Fibroblast of skin of right quadriceps (primary cell): ENCODE results near the gene PPP1CB.
A peak's percentile ranks its signal among the peaks of the same experiment; 100 is the strongest.
"Not testable (repeated sequence)": the region's sequence is repeated elsewhere in the genome, so short reads cannot be mapped to it uniquely, and the experiment has no call there.

Experiments
- DNase-seq: peaks from one replicate; pipeline ENCODE4 v3.0.0-alpha.2; 2013

Gene PPP1CB

GRCh38 chr2:28751252-28751955, at the start of gene PPP1CB:
Gene PPP1CB, plus strand, starts transcription at chr2:28751830. Its CDS starts 295 bp downstream, at chr2:28752125.
- peak; percentile 95 for DNase-seq

- no peak for DNase-seq
Observed at GRCh38 chr2:28702415-28702861, 49.2 kb upstream of the PPP1CB start.

- DNase-seq = no peak
Observed at GRCh38 chr2:28702878-28703277, 48.8 kb upstream of the PPP1CB start.

GRCh38 chr2:28704621-28705020, 47.0 kb upstream of the PPP1CB start:
- DNase-seq = no peak

GRCh38 chr2:28705751-28706440, 45.7 kb upstream of the PPP1CB start:
- DNase-seq = no peak

GRCh38 chr2:28707592-28707991, 44.0 kb upstream of the PPP1CB start:
- no peak for DNase-seq

GRCh38 chr2:28709101-28709500, 42.5 kb upstream of the PPP1CB start:
- DNase-seq = no peak

- no peak for DNase-seq
Observed at GRCh38 chr2:28710545-28710944, 41.1 kb upstream of the PPP1CB start.

GRCh38 chr2:28713577-28714298, 37.9 kb upstream of the PPP1CB start:
- DNase-seq = peak; percentile 69

GRCh38 chr2:28716265-28716865, 35.3 kb upstream of the PPP1CB start:
- DNase-seq = peak; percentile 92

- DNase-seq = peak; percentile 85
Observed at GRCh38 chr2:28717339-28717758, 34.3 kb upstream of the PPP1CB start.

GRCh38 chr2:28720345-28720744, 31.3 kb upstream of the PPP1CB start:
- no peak for DNase-seq

GRCh38 chr2:28721601-28722191, 29.9 kb upstream of the PPP1CB start:
- DNase-seq = no peak

GRCh38 chr2:28725021-28725711, 26.5 kb upstream of the PPP1CB start:
- no peak for DNase-seq

- DNase-seq = no peak
Observed at GRCh38 chr2:28726177-28726576, 25.5 kb upstream of the PPP1CB start.

- DNase-seq = no peak
Observed at GRCh38 chr2:28729698-28730097, 21.9 kb upstream of the PPP1CB start.

- DNase-seq = no peak
Observed at GRCh38 chr2:28730641-28731146, 20.9 kb upstream of the PPP1CB start.

GRCh38 chr2:28735511-28735910, 16.1 kb upstream of the PPP1CB start:
- DNase-seq = no peak

- DNase-seq = no peak
Observed at GRCh38 chr2:28736034-28736433, 15.6 kb upstream of the PPP1CB start.

GRCh38 chr2:28737655-28738054, 14.0 kb upstream of the PPP1CB start:
- DNase-seq = no peak

GRCh38 chr2:28742619-28743018, 9.0 kb upstream of the PPP1CB start:
- not testable (repeated sequence) for DNase-seq

GRCh38 chr2:28745225-28745624, 6.4 kb upstream of the PPP1CB start:
- DNase-seq = no peak
